GM19238 (cell line): ENCODE measurements around the gene MEGF9.
"Not testable (repeated sequence)": the region's sequence is repeated elsewhere in the genome, so short reads cannot be mapped to it uniquely, and the experiment has no call there.

Experiments used
- DNase-seq: peaks from one replicate; pipeline ENCODE4 v3.0.0; 2011; ENCODE audit warnings: low spot score; ENCODE audit not compliant: insufficient read length

Gene MEGF9

GRCh38 chr9:120579139-120580050 lies 134.9 kb downstream of the MEGF9 start:
- DNase-seq: no peak

DNA sequence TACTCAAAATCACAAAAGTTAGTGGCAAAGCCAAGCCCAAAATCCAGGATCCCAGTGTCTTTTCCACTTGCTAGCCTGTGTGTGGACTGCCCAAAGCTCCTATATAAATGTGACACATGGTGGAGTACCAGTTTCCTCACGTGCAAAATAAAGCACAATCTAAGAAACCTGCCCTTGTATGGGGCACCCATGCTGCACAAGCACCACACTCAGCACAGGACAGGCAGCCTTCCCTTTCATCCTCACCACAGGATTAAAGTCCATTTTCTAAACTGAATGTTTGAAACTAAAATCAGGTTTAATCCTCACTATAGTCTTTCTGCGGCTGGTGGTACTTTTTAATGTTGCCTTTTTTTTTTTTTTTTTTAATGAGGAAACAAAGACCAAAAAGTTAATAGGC lies 139.8 kb downstream of the MEGF9 start:
- DNase-seq: no peak

GRCh38 chr9:120572472-120572871 lies 141.8 kb downstream of the MEGF9 start:
- DNase-seq: no peak

DNA sequence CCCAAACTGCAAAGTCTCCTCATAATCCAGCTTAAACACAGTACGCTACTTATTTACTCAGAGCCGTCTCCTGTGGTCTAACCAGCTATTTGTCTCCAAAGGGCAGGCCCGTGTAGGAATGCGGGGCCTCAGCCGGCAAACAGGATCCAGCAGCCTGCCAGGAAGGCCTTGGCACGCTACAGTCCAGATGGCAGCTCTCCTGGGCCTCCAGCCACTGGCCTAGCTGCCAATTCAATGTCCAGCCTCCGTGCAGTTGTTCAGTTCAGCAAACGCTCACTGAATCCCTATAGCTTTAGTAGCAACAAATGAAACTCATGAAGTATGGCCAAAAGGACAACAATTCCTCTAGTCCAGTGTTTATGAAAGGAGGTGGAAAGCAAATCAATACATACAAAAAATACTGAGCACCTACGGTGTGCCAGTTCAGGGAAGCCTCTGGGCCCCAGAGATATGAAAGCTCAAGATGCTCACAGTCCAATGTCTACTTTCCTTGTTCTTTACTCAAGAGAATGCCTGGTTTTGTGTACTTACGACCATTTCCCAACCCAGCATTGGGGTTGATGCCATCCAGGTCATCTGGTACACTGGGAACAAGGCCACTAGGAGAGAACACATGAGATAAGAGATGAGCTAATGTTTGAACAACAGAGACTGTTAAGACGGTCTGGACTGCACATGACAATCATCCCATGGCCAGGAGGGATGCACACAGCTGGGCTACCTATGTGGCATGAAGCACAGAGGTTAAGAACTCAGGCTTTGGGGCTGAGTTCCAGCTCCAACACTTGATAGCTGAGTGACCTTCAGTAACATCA lies 142.6 kb downstream of the MEGF9 start:
- DNase-seq: no peak

DNA sequence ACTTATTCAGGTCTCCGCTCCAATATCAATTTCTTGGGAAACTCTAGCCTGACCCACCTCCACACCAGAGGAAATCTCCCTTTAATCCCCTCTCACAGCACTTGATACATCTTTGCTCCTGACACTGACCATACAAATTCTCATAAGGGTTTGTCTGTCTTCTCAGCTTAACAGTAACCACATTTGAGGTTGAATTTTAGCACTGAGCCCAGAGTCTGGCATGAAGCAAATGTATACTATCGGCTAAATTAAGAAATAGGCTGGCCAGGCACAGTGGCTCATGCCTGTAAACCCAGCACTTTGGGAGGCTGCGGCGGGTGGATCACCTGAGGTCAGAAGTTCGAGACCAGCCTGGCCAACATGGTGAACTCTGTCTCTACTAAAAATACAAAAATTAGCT lies 144.0 kb downstream of the MEGF9 start:
- DNase-seq: no peak

- DNase-seq: no peak
These were observed 144.7 kb downstream of the MEGF9 start for GRCh38 chr9:120569556-120569955.

GRCh38 chr9:120568816-120569215 lies 145.5 kb downstream of the MEGF9 start:
- DNase-seq: no peak

DNA sequence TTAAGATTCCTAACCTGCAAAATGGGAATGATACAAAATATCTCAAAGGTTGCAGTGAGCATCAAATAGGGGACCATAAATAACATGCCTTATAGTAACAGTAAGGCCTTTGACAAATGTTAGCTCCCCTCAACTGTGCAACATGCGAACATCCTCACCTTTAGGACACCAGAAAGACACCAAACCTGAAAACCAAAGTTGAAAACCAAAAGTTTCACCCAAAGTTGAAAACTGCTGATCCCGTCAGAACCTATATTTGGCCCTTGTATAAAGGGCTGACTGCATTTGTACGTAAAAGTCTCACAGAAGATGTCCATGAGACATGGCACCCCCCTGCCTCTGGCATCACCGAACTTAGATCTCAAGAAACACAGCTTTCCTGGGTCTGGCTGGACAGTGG lies 146.4 kb downstream of the MEGF9 start:
- no peak for DNase-seq

DNA sequence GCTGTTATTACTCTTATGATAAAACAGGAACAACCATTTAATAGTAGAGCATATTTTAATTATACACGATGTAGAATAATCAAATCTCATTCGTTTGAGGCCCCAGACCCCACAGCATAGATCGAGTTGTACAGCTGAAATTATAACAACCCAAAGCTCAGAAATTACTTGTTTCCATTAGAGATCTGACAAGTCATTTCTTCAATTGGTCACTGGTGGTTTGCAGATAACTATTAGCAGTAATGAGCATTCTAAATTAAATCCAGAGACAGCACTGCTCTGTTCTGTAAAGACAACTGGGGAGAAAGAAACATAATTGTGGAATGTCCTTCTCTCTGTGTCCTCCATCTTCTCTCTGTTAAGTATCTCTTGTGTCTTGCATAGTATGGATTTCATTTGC lies 147.2 kb downstream of the MEGF9 start:
- DNase-seq: no peak

GRCh38 chr9:120564589-120564988 lies 149.7 kb downstream of the MEGF9 start:
- no peak for DNase-seq

- no peak for DNase-seq
These were observed 151.3 kb downstream of the MEGF9 start for GRCh38 chr9:120562861-120563443.

DNA sequence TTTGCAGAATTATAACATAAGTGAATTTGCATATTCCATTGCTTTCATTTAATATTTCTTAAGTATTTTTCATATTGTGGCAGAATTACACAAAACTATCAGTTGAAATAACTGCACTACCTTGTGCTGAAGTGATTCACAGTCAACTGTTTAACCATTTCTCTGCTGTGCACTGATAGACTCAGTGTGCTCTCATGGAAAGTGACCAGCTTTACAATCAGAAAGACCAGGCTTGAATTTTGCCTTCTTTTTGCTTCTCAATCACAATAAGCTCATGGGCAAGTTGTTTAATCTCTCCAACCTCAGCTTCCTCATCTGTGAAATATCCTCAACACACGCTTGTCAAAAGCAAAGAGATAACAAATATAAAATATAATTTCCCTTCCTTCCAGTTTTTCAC lies 152.6 kb downstream of the MEGF9 start:
- DNase-seq: no peak

- DNase-seq: no peak
These were observed 154.7 kb downstream of the MEGF9 start for GRCh38 chr9:120559546-120559945.

DNA sequence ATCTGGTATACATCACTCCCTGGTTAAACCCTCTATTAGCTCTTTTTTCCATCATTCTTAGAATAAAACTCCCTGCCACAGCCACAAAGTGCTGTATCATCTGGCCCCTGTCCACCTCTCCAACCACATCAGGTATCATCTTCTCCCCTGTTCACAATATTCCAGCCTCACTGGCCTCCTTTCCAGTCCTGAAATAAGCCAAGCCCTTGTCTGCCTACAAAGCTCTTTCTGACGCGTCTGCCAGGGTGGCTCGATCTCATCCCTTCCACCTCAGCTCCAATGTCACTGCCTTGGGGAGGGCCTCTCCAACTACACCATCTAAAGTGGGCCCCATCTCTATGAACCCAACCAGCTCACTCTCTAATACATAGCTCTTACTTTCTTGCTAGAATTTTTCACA lies 155.8 kb downstream of the MEGF9 start:
- DNase-seq: no peak

- no peak for DNase-seq
These were observed 157.1 kb downstream of the MEGF9 start for GRCh38 chr9:120557205-120557604.

DNA sequence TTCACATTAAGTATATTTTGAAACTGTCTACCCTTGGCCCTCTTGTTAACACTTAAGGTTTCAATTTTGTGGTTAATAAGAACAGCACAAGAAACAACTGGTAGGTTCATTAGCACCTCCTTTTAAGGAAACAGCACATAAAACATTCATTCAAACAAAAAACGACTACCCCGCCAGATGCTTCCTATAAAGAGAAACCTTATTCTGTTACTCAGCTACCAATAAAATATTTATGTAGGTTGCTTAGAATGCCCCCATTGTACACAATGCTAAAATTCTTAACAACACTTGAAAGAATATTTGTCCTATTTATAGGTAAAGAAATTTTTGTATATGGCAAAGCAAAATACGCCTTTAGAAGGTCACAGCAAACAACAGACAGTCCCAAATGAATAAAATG lies 157.5 kb downstream of the MEGF9 start:
- no peak for DNase-seq

DNA sequence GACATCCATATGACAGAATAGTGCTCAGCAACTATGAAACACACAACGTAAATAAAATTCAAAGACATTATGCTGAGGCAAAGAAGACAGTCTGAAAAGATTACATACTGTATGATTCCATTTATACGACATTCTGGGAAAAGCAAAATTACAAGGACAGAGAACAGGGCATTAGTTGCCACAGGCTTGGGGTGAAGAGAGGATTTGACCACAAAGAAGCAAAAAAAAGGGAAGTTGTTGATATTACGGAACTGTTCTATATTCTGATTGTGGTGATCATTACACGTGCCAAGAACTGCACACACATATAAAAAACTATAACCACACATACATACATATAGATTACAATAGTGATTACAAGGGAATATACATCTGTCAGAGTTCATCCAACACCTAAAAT lies 158.4 kb downstream of the MEGF9 start:
- DNase-seq: no peak

DNA sequence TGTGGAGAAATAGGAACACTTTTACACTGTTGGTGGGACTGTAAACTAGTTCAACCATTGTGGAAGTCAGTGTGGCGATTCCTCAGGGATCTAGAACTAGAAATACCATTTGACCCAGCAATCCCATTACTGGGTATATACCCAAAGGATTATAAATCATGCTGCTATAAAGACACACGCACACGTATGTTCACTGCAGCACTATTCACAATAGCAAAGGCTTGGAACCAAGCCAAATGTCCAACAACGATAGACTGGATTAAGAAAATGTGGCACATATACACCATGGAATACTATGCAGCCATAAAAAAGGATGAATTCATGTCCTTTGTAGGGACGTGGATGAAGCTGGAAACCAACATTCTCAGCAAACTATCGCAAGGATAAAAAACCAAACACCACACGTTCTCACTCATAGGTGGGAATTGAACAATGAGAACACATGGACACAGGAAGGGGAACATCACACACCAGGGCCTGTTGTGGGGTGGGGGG lies 162.0 kb downstream of the MEGF9 start:
- DNase-seq: not testable (repeated sequence)
